ENCODE measurements around the gene CDC42BPA.
"Not testable (repeated sequence)": the region's sequence is repeated elsewhere in the genome, so short reads cannot be mapped to it uniquely, and the experiment has no call there.

The CDC42BPA gene

GRCh38 chr1:227261501-227261900 is 56.8 kb downstream of the CDC42BPA start:
- no peak for DNase-seq (ENCODE audit: low read depth)

- no peak for DNase-seq (ENCODE audit: low read depth)
Observed at GRCh38 chr1:227260433-227260832, 57.9 kb downstream of the CDC42BPA start.

GRCh38 chr1:227257964-227258363 is 60.3 kb downstream of the CDC42BPA start:
- no peak for DNase-seq (ENCODE audit: low read depth)

GRCh38 chr1:227255086-227255732 is 63.1 kb downstream of the CDC42BPA start:
- DNase-seq (ENCODE audit: low read depth), result no peak

- DNase-seq (ENCODE audit: low read depth), result no peak
Observed at GRCh38 chr1:227253065-227253464, 65.2 kb downstream of the CDC42BPA start.

GRCh38 chr1:227245613-227246320 is 72.5 kb downstream of the CDC42BPA start:
- DNase-seq (ENCODE audit: low read depth), result no peak

- no peak for DNase-seq (ENCODE audit: low read depth)
Observed at GRCh38 chr1:227244339-227245118, 73.8 kb downstream of the CDC42BPA start.

- DNase-seq (ENCODE audit: low read depth), result no peak
Observed at GRCh38 chr1:227242811-227243682, 75.2 kb downstream of the CDC42BPA start.

GRCh38 chr1:227240983-227241382 is 77.3 kb downstream of the CDC42BPA start:
- DNase-seq (ENCODE audit: low read depth), result no peak

- DNase-seq (ENCODE audit: low read depth), result no peak
Observed at GRCh38 chr1:227234998-227235405, 83.3 kb downstream of the CDC42BPA start.

GRCh38 chr1:227231128-227231527 is 87.2 kb downstream of the CDC42BPA start:
- not testable (repeated sequence) for DNase-seq (ENCODE audit: low read depth)

- no peak for DNase-seq (ENCODE audit: low read depth)
Observed at GRCh38 chr1:227228201-227228600, 90.1 kb downstream of the CDC42BPA start.

- DNase-seq (ENCODE audit: low read depth), result no peak
Observed at GRCh38 chr1:227227761-227228160, 90.5 kb downstream of the CDC42BPA start.

- DNase-seq (ENCODE audit: low read depth), result no peak
Observed at GRCh38 chr1:227225715-227226346, 92.5 kb downstream of the CDC42BPA start.

GRCh38 chr1:227223171-227223806 is 95.0 kb downstream of the CDC42BPA start:
- DNase-seq (ENCODE audit: low read depth), result no peak

- DNase-seq (ENCODE audit: low read depth), result no peak
Observed at GRCh38 chr1:227219715-227220292, 98.5 kb downstream of the CDC42BPA start.

- DNase-seq (ENCODE audit: low read depth), result no peak
Observed at GRCh38 chr1:227218870-227219573, 99.3 kb downstream of the CDC42BPA start.

- DNase-seq (ENCODE audit: low read depth), result no peak
Observed at GRCh38 chr1:227215863-227216510, 102.3 kb downstream of the CDC42BPA start.

- DNase-seq (ENCODE audit: low read depth), result no peak
Observed at GRCh38 chr1:227214207-227214606, 104.1 kb downstream of the CDC42BPA start.
